ENCODE results near the gene GBGT1. TPM values are rescaled to one million over a fixed set of nuclear protein-coding genes. Genes with fewer than 3 reads are reported as not detected.

GBGT1 gene
- total and polyA plus RNA-seq, 9 donors: 3.9 to 43.3 (median 20.8) TPM

DNA sequence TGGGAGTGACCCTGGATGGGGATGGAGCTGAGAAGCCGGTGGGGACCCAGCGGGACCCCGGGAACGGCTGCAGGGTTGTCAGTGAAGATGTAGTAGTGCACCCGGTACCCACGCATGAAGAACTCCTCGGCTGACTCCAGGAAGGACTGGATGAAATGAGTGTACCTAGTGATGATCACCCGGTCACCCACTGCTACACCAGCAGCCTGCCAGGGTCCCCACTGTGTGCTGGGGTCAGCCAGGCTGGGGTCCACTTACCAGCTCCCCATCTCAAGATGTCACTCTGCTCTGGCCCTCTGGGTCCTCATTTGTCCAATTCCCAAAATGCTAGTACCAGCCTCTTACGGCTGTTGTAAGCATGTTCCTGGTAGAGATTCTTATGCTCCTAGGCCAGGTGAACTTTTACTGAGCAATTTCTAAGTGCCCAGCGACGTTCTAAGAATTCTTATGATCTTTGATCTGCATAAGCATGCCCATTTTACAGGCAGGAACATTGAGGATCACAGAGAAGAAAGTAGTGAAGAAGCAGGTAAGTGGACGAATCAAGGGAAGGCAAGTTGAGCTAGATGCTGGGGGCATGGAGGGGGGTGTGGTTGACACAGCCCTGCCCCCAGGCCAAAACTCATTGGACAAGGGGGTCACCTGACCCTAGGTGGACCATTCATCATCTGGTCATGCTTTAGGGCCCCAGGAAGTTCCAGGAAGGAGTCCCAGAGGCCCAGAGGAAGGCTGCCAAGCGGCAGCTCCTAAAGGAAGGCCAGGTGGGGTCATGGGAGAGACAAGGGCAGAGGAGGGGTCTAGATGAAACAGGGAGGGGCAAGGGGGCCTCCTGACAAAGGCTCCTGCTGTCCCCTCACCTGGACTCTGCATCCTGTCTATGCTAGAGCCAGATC is 9.4 kb downstream of the GBGT1 start:
- intact Hi-C loops (cut with DNase I): no loop called here
- peak in 2 of 5 donors; percentile 16 to 25 for DNase-seq
- no peak overlapping the region for H3K27ac ChIP-seq
- H3K9me3 ChIP-seq: no peaks in the 10 kb centered on the region
- H3K4me1 ChIP-seq (ENCODE audit: insufficient read depth): peaks cover 4% of the 10 kb centered on the region
- H3K36me3 ChIP-seq: no peaks in the 10 kb centered on the region
- TF ChIP-seq EP300 (IDR thresholded peaks at IDR 0.05) (no peak), POLR2A (IDR thresholded peaks at IDR 0.05) (no peak)
- TF ChIP-seq, protein P1, sequence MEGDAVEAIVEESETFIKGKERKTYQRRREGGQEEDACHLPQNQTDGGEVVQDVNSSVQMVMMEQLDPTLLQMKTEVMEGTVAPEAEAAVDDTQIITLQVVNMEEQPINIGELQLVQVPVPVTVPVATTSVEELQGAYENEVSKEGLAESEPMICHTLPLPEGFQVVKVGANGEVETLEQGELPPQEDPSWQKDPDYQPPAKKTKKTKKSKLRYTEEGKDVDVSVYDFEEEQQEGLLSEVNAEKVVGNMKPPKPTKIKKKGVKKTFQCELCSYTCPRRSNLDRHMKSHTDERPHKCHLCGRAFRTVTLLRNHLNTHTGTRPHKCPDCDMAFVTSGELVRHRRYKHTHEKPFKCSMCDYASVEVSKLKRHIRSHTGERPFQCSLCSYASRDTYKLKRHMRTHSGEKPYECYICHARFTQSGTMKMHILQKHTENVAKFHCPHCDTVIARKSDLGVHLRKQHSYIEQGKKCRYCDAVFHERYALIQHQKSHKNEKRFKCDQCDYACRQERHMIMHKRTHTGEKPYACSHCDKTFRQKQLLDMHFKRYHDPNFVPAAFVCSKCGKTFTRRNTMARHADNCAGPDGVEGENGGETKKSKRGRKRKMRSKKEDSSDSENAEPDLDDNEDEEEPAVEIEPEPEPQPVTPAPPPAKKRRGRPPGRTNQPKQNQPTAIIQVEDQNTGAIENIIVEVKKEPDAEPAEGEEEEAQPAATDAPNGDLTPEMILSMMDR (IDR thresholded peaks at IDR 0.05): no peak
- H3K4me3 ChIP-seq: no peak overlapping the region
- WGBS, 3 donors: 81 to 88% (median 88%) methylated on average over 12 to 13 of the region's 13 CpGs
- no peaks in the 10 kb centered on the region for H3K27me3 ChIP-seq

DNA sequence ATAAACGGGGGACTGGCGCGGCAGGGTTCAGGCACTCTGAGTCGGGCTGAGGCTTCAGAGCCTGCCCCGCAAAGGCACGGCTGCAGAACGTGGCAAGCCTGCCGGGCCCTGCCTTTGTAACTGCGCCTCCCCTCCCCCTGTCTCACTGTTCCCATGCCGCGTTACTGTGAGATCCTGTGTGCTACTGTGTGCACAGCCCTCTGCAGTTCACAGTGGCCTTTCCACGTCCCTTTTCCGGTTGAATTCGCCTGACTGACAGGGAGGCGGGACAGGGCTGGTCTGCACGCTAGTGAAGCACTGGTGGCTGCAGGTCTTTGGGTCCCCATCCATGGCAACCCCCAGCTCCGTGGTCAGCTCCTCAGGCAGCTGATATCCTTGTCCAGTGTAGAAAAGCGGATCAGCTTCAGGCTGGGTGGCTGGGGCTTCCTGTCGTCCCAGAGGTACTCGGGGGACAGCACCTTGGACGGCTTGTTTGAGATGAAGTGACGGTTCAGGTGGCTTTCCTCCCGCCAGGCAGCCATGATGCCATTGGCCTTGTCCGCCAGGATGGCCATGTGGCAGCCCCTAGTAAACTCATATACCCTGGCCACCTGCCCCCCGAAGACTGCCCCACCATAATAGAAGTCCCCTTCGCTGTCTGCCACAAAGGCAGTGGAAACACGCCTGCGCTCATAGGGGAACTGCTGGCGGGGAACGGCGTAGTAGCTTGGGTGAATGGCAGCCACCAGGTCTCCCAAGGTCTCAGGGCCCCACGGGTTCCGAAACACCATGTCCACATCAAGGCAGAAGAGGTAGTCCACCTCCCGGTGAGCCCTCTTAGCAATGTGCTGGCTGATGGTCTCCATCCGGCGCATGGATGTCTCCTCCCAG is 10.3 kb downstream of the GBGT1 start:
- TF ChIP-seq, protein P1 (IDR thresholded peaks at IDR 0.05): no peak
- no peak for TF ChIP-seq EP300 (IDR thresholded peaks at IDR 0.05)
- no peak for TF ChIP-seq POLR2A (IDR thresholded peaks at IDR 0.05)
- H3K27me3 ChIP-seq: no peaks in the 10 kb centered on the region
- H3K4me3 ChIP-seq: no peak overlapping the region
- DNase-seq: no peak
- intact Hi-C loops (cut with DNase I): no loop called here
- no peaks in the 10 kb centered on the region for H3K9me3 ChIP-seq
- 58 to 60% (median 59%) methylated on average over 32 to 36 of the region's 36 CpGs for WGBS, 3 donors
- no peak overlapping the region for H3K27ac ChIP-seq
- no peaks in the 10 kb centered on the region for H3K36me3 ChIP-seq
- H3K4me1 ChIP-seq (ENCODE audit: insufficient read depth): peaks cover 4% of the 10 kb centered on the region

DNA sequence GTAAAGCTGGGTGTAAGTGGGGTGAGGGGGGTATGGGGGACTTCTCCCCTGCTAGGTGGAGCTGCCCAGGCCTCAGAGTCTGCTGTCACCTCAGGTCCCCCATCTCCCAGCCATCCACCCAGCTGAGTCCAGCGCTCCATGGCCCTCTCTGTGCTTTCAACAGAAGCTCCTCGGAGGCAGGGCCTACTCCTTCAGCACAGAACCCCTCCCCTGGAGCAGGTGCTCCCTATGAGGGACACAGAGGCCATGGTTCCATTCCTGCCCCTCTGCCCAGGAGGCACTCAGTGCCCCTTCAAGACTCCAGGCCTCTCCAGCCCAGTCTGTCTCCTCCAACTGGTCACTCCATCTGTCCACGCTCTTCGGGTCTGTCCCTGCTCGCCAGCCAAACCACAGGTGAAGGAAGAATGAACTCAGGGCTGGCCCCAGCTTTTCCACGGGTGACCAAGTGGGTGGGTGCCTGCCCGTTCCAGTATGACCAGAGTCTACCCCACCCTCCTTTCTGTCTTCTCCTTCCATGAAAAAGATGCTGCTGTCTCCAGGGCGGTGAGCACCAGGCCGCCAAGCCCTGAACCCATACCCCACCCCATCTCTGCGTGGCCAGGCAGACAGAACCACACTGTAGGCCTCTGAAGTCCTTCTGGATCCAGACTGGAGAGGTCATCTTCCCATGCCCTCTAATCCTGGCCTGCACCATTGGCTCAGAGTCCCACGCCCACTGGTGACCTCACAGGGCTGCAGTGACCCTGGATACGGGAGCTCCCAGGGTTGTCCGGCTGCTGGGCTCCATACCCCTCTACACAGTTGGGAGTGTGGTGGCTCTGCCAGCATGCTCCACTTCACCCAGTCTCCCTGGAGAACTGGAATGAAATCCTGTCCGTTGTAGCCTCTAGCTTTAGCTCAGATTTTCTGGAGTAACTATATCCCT is 11.9 kb downstream of the GBGT1 start:
- Histone ChIP-seq H3K4me1 (ENCODE audit: insufficient read depth) (peaks cover 6% of the 10 kb centered on the region), H3K27ac (peak overlapping the region in 1 of 2 donors; percentile 42), H3K27me3 (no peaks in the 10 kb centered on the region), H3K9me3 (no peaks in the 10 kb centered on the region), H3K4me3 (no peak overlapping the region), H3K36me3 (no peaks in the 10 kb centered on the region)
- intact Hi-C loops (cut with DNase I): no loop called here
- TF ChIP-seq POLR2A (IDR thresholded peaks at IDR 0.05) (no peak), EP300 (IDR thresholded peaks at IDR 0.05) (no peak)
- TF ChIP-seq, protein P1 (IDR thresholded peaks at IDR 0.05): no peak
- 62 to 68% (median 64%) methylated on average over 14 of the region's 14 CpGs for WGBS, 3 donors
- DNase-seq: no peak

DNA sequence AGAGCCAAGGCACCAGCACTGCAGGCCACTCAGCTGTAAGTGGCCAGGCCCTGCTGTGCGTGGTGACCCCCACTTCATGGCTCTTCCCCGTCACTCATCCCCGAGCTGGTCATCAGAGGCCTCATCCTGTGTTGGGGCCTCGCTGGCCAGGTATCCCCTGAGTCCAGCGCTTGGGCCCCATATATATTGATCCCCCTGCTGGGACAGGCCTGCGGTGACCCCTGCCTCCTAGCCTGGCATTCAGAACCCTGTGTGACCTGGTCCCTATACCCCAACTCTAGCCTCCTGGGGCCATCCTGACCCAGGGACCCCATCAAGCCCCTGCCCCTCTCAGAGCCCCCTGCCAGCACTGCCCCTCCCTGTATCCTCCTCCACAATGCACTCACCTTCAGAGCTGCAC is 12.7 kb downstream of the GBGT1 start:
- intact Hi-C loops (cut with DNase I): no loop called here
- Histone ChIP-seq H3K36me3 (no peaks in the 10 kb centered on the region), H3K9me3 (no peaks in the 10 kb centered on the region), H3K27ac (no peak overlapping the region), H3K4me1 (ENCODE audit: insufficient read depth) (peaks cover 6% of the 10 kb centered on the region), H3K27me3 (no peaks in the 10 kb centered on the region), H3K4me3 (no peak overlapping the region)
- TF ChIP-seq EP300 (IDR thresholded peaks at IDR 0.05): no peak
- TF ChIP-seq POLR2A (IDR thresholded peaks at IDR 0.05): no peak
- TF ChIP-seq, protein P1 (IDR thresholded peaks at IDR 0.05): no peak
- DNase-seq: no peak
- WGBS, 3 donors: 84 to 94% (median 93%) methylated on average over 6 of the region's 6 CpGs
